Omental fat pad (tissue), 4 donors: Measurements from ENCODE around the gene ARHGAP6. TPM values are rescaled to one million over a fixed set of nuclear protein-coding genes. Genes with fewer than 3 reads are reported as not detected.

ENCODE experiments used
- ATAC-seq: fragments of 150-250 bp; one replicate; pipeline ENCODE4 v1.9.1; 2016; ENCODE audit warnings: mild to moderate bottlenecking, moderate library complexity; ENCODE audit not compliant: low FRiP score
- DNase-seq: peaks from one replicate; pipeline ENCODE4 v3.0.0-alpha.2; 2019; ENCODE audit warnings: low spot score
- CTCF ChIP-seq, 3 donors: fragments of 450-650 bp; IDR thresholded peaks; one replicate each; pipeline ENCODE4 v1.5.1; 2016 to 2017; ENCODE audit warnings: antibody characterized with exemption in 3 of 3, mild to moderate bottlenecking in 3 of 3, moderate library complexity in 2 of 3
- total RNA-seq, 4 donors: library from RNA; depleted of rRNA; stranded (reverse); fragments of >200 nt; gene quantifications; one replicate each; pipeline ENCODE4 v1.1.0, GENCODE V29; 2016

The ARHGAP6 gene
- total RNA-seq, 4 donors from 2014 or later = 20.4 to 45.5 (median 25.1) TPM

- DNase-seq (no peak), ATAC-seq (no peak)
- no peak for TF ChIP-seq CTCF (IDR thresholded peaks at IDR 0.05)
Observed at GRCh38 chrX:11138498-11139390, 527.0 kb downstream of the ARHGAP6 start.

- TF ChIP-seq CTCF (IDR thresholded peaks at IDR 0.05) = no peak
- ATAC-seq (peak; percentile 53), DNase-seq (no peak)
Observed at GRCh38 chrX:11137543-11138139, 528.1 kb downstream of the ARHGAP6 start.

GRCh38 chrX:11135564-11136185, 530.0 kb downstream of the ARHGAP6 start:
- DNase-seq (no peak), ATAC-seq (no peak)
- no peak for TF ChIP-seq CTCF (IDR thresholded peaks at IDR 0.05)

- TF ChIP-seq CTCF (IDR thresholded peaks at IDR 0.05) = no peak
- DNase-seq (no peak), ATAC-seq (no peak)
Observed at GRCh38 chrX:11131146-11131545, 534.6 kb downstream of the ARHGAP6 start.

- ATAC-seq (no peak), DNase-seq (no peak)
- TF ChIP-seq CTCF (IDR thresholded peaks at IDR 0.05) = no peak
Observed at GRCh38 chrX:11130136-11130535, 535.6 kb downstream of the ARHGAP6 start.

- no peak for TF ChIP-seq CTCF (IDR thresholded peaks at IDR 0.05)
- DNase-seq (no peak), ATAC-seq (no peak)
Observed at GRCh38 chrX:11129534-11130105, 536.1 kb downstream of the ARHGAP6 start.
